Neural progenitor cell (in vitro differentiated cells): ENCODE results near the gene MGLL. TPM values are rescaled to one million over a fixed set of nuclear protein-coding genes. Genes with fewer than 3 reads are reported as not detected.

Experiments
- DNase-seq: peaks from one replicate; pipeline ENCODE4 v3.0.0-alpha.2; 2016; ENCODE audit warnings: low spot score
- H2AFZ ChIP-seq: fragments of 200-600 bp; sonication (generic); replicated peaks from 2 replicates; pipeline ENCODE4 v1.6.1; 2016; ENCODE audit warnings: antibody characterized with exemption
- H3F3A ChIP-seq: fragments of 200-600 bp; sonication (generic); 2 replicates; pipeline ENCODE4 v1.6.1; 2016; ENCODE audit warnings: antibody characterized with exemption, low read depth
- H3K27ac ChIP-seq: fragments of 200-600 bp; sonication (generic); 2 replicates; pipeline ENCODE4 v1.5.1; 2016; ENCODE audit warnings: mild to moderate bottlenecking
- H3K27me3 ChIP-seq: fragments of 200-600 bp; sonication (generic); 2 replicates; pipeline ENCODE4 v1.6.1; 2016; ENCODE audit warnings: mild to moderate bottlenecking, moderate library complexity
- H3K36me3 ChIP-seq: fragments of 200-600 bp; sonication (generic); 2 replicates; pipeline ENCODE4 v1.5.1; 2016
- H3K4me1 ChIP-seq: fragments of 200-600 bp; sonication (generic); 2 replicates; pipeline ENCODE4 v1.6.1; 2016; ENCODE audit warnings: mixed run types
- H3K4me2 ChIP-seq: fragments of 200-600 bp; sonication (generic); 2 replicates; pipeline ENCODE4 v1.6.1; 2016
- H3K4me3 ChIP-seq: fragments of 200-600 bp; sonication (generic); 2 replicates; pipeline ENCODE4 v1.5.1; 2016
- H3K79me2 ChIP-seq: fragments of 200-600 bp; sonication (generic); 2 replicates; pipeline ENCODE4 v1.6.1; 2016; ENCODE audit warnings: low read depth
- H3K9ac ChIP-seq: fragments of 200-600 bp; sonication (generic); 2 replicates; pipeline ENCODE4 v1.6.1; 2016
- H3K9me3 ChIP-seq: fragments of 200-600 bp; sonication (generic); 2 replicates; pipeline ENCODE4 v1.5.1; 2016; ENCODE audit warnings: low read depth
- H4K20me1 ChIP-seq: fragments of 200-600 bp; sonication (generic); 2 replicates; pipeline ENCODE4 v1.6.1; 2016; ENCODE audit warnings: low read depth
- H3K27ac Mint-ChIP-seq: 3 replicates; pipeline ENCODE4 v1.8.0; 2021; ENCODE audit warnings: mixed read lengths
- H3K27me3 Mint-ChIP-seq: 2 replicates; pipeline ENCODE4 v1.8.0; 2022; ENCODE audit warnings: low read depth, mild to moderate bottlenecking, inconsistent platforms, moderate library complexity, mixed read lengths; ENCODE audit not compliant: insufficient read depth
- H3K36me3 Mint-ChIP-seq: 3 replicates; pipeline ENCODE4 v1.8.0; 2021; ENCODE audit warnings: mixed read lengths
- H3K4me1 Mint-ChIP-seq: 3 replicates; pipeline ENCODE4 v1.8.0; 2021; ENCODE audit warnings: mixed read lengths
- H3K4me3 Mint-ChIP-seq: 3 replicates; pipeline ENCODE4 v1.8.0; 2021; ENCODE audit warnings: mild to moderate bottlenecking, moderate library complexity, mixed read lengths
- H3K9me3 Mint-ChIP-seq: 3 replicates; pipeline ENCODE4 v1.8.0; 2020; ENCODE audit warnings: mixed read lengths
- EZH2 ChIP-seq: fragments of 200-600 bp; sonication (generic); IDR thresholded peaks from 2 replicates; pipeline ENCODE4 v1.6.1; 2017; ENCODE audit warnings: antibody characterized with exemption, mild to moderate bottlenecking, moderate library complexity
- EZH2phosphoT487 ChIP-seq: fragments of 200-600 bp; sonication (generic); IDR thresholded peaks from 2 replicates; pipeline ENCODE4 v1.6.1; 2017; ENCODE audit warnings: antibody characterized with exemption
- total RNA-seq: library from RNA; depleted of rRNA; stranded (reverse); fragments of >200 nt; gene quantifications from 2 replicates; pipeline ENCODE4 v1.2.3, GENCODE V29; 2015; ENCODE audit warnings: low replicate concordance
- TF ChIP-seq, protein P1 (sequence below): fragments of 200-600 bp; sonication (generic); IDR thresholded peaks from 2 replicates; pipeline ENCODE4 v1.5.1; 2017; ENCODE audit warnings: antibody characterized with exemption, mild to moderate bottlenecking

MGLL gene
- total RNA-seq, 1 donor from 2014 or later = 0.15 TPM

DNA sequence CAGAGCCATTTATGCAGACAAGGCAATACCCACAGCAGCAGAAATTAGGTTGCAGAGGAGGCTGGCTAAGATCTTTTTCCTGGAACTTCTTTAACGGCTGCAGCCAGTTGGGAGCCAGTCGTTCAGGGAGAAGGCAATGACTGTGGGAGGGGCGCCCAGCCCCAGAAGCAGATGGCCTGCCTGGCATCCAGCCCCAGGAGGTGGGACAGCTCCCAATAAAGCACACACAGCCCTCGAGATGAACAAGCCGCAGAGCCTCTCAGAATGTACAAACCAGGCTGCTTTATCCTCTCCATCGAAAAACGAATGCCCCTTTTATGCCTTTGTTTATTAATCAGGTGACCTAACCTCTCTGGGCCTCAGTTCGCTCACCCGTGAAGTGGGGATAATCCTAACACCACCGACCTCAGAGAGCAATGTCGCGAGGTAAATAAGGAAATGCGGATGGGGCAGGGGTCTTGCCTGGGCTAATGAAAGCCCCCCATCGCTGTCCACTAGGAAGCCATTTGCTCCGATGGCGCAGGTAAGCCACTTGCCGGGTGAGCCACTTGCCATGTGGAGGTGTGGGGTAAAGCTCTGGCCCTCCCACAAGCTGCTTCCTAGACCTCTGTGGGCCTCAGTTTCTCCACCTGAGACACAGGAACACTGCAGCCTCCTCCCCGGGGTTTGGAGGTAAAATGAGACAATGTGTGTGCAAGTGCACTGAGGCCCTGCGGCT is 35.8 kb downstream of the MGLL start:
- Mint-ChIP-seq H3K36me3 (no peaks in the 10 kb centered on the region), H3K4me3 (no peak overlapping the region), H3K27me3 (peaks cover 9% of the 10 kb centered on the region), H3K27ac (peak overlapping the region; percentile 53), H3K9me3 (no peaks in the 10 kb centered on the region), H3K4me1 (peaks cover 40% of the 10 kb centered on the region)
- no peaks in the 10 kb centered on the region for H4K20me1 ChIP-seq
- peak overlapping the region; percentile 42 for H3K4me2 ChIP-seq
- no peak overlapping the region for H3K9ac ChIP-seq
- H3K4me1 ChIP-seq = peaks cover 10% of the 10 kb centered on the region
- H3K36me3 ChIP-seq = no peaks in the 10 kb centered on the region
- TF ChIP-seq, protein P1, sequence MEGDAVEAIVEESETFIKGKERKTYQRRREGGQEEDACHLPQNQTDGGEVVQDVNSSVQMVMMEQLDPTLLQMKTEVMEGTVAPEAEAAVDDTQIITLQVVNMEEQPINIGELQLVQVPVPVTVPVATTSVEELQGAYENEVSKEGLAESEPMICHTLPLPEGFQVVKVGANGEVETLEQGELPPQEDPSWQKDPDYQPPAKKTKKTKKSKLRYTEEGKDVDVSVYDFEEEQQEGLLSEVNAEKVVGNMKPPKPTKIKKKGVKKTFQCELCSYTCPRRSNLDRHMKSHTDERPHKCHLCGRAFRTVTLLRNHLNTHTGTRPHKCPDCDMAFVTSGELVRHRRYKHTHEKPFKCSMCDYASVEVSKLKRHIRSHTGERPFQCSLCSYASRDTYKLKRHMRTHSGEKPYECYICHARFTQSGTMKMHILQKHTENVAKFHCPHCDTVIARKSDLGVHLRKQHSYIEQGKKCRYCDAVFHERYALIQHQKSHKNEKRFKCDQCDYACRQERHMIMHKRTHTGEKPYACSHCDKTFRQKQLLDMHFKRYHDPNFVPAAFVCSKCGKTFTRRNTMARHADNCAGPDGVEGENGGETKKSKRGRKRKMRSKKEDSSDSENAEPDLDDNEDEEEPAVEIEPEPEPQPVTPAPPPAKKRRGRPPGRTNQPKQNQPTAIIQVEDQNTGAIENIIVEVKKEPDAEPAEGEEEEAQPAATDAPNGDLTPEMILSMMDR = no peak
- no peak for TF ChIP-seq EZH2phosphoT487
- TF ChIP-seq EZH2 = no peak
- H2AFZ ChIP-seq = no peak overlapping the region
- no peaks in the 10 kb centered on the region for H3K79me2 ChIP-seq
- H3K27me3 ChIP-seq = no peaks in the 10 kb centered on the region
- no peaks in the 10 kb centered on the region for H3F3A ChIP-seq
- H3K27ac ChIP-seq = no peak overlapping the region
- no peaks in the 10 kb centered on the region for H3K9me3 ChIP-seq
- H3K4me3 ChIP-seq = no peak overlapping the region
- peak; percentile 27 for DNase-seq

DNA sequence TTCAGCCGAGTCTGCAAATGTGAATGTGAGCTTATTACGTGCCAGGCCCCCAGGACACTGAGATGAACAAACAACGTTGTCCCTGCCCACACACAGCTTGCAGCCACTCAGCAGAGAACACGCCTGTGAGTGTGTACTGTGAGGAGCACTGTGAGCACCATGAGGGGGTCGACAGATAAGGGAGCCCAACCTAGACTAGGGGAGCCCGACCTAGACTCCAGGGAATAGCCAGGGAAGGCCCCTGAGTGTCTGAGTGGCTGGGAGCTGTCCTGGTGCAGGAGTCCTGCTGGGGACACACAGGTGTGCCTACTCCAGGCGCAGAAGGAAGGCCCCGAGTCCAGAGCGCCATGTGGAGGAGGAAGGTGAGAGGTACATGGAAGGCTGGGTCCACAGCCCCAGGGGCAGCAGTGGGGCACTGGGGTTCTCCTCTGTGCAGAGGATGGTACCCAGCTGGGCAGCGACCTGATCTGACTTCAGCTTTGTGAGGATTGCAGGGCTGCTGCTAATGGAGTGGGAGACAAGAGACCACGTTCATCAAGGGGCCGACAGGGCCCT is 36.5 kb downstream of the MGLL start:
- no peak overlapping the region for H3K4me3 Mint-ChIP-seq

DNA sequence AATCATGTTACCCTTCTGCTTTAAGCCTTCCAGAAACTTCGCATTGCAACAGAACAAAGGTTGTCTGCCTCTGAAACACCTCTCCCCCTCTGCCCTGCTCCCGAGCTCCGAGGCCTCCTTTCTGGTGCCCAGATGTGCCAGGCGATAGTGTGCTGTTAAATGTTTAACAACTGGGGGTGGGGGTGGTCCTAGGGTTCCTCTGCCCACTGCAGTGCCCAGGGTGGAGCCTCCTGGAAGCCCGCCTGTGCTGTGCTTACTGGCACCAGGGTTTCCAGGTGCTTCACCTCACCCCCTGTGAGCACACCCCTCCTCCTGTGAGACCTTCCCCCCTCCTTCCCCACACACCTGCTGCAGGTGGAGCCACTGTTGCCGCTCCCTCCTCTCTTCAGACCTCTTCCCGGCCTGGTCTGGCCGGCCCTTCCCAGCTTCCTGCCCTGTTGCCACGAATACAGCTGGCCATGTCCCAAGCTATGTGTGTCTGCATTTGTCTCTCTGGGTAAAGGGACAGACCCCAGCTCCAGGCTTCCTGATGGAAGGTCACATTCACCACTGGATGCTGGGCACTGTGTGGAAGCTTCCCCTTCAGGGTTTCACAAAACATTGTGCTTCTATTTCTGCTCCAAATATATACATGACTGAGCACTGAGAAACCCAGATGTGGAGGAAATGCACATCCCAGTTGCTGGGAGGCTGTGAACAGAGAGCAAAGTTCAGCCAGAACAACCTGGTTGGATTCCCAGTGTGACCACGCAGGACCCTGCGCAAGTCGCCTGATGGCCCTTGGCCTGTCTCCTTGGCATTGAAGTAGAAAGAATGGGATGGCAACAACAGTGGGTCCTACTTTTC is 37.2 kb downstream of the MGLL start:
- no peak overlapping the region for H3K4me3 Mint-ChIP-seq
- no peaks in the 10 kb centered on the region for H3K36me3 Mint-ChIP-seq
- H3K4me1 ChIP-seq = peaks cover 10% of the 10 kb centered on the region
- TF ChIP-seq, protein P1 = no peak
- TF ChIP-seq EZH2phosphoT487 = no peak
- TF ChIP-seq EZH2 = no peak
- H3K9me3 Mint-ChIP-seq = no peaks in the 10 kb centered on the region
- H3K4me3 ChIP-seq = no peak overlapping the region
- no peaks in the 10 kb centered on the region for H3K9me3 ChIP-seq
- H3K27me3 ChIP-seq = no peaks in the 10 kb centered on the region
- no peaks in the 10 kb centered on the region for H4K20me1 ChIP-seq
- H3K4me1 Mint-ChIP-seq = peaks cover 27% of the 10 kb centered on the region
- no peak overlapping the region for H3K4me2 ChIP-seq
- no peaks in the 10 kb centered on the region for H3K36me3 ChIP-seq
- no peak overlapping the region for H2AFZ ChIP-seq
- H3F3A ChIP-seq = no peaks in the 10 kb centered on the region
- peaks cover 4% of the 10 kb centered on the region for H3K27me3 Mint-ChIP-seq
- no peaks in the 10 kb centered on the region for H3K79me2 ChIP-seq
- peak overlapping the region; percentile 66 for H3K27ac Mint-ChIP-seq
- H3K9ac ChIP-seq = no peak overlapping the region
- H3K27ac ChIP-seq = no peak overlapping the region
- DNase-seq = no peak

More for the DNA sequence above, 36.5 kb downstream of the MGLL start:
- Histone ChIP-seq H3K27me3 (no peaks in the 10 kb centered on the region), H3F3A (no peaks in the 10 kb centered on the region), H3K9ac (no peak overlapping the region), H3K4me2 (peak overlapping the region; percentile 42), H4K20me1 (no peaks in the 10 kb centered on the region), H3K36me3 (no peaks in the 10 kb centered on the region), H3K4me1 (peaks cover 10% of the 10 kb centered on the region), H3K27ac (no peak overlapping the region), H3K9me3 (no peaks in the 10 kb centered on the region), H3K79me2 (no peaks in the 10 kb centered on the region), H2AFZ (no peak overlapping the region), H3K4me3 (no peak overlapping the region)
- H3K9me3 Mint-ChIP-seq = no peaks in the 10 kb centered on the region
- no peak for DNase-seq
- peak overlapping the region; percentile 57 for H3K27ac Mint-ChIP-seq
- H3K36me3 Mint-ChIP-seq = no peaks in the 10 kb centered on the region
- H3K4me1 Mint-ChIP-seq = peaks cover 34% of the 10 kb centered on the region
- H3K27me3 Mint-ChIP-seq = peaks cover 8% of the 10 kb centered on the region
- TF ChIP-seq, protein P1 = no peak
- TF ChIP-seq EZH2phosphoT487 = no peak
- TF ChIP-seq EZH2 = no peak
